ENCODE measurements around the gene GRIP1.

DNA sequence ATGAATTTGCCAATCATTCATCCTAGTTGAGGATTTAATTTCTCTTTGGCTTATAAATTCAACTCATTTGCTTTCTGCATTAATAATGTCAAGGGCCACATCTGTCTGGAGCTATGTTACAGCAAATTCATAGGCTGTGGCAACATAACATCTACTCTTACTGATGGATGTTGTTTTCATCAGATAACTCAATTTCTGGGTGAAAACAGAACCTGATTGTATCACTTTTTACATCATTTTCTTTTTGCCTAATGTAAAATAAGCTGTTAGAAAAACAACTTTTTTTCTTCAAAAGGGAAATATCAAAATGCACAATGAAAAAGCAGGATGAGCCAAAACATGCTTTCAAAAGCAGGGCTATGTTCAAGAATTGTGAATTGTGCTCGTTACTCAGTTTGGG is 303.3 kb downstream of the GRIP1 start:
- no peak for TF ChIP-seq ZNF274 (IDR thresholded peaks at IDR 0.05; ENCODE audit: low read depth, low read length)
- TF ChIP-seq YY1 (IDR thresholded peaks at IDR 0.05; ENCODE audit: insufficient read depth, insufficient read length) = no peak
- TF ChIP-seq SUZ12 (IDR thresholded peaks at IDR 0.05; ENCODE audit: extremely low read depth, insufficient read depth, insufficient read length) = no peak

All from NT2/D1 (cell line).